ENCODE data around the gene PPOX. TPM values are rescaled to one million over a fixed set of nuclear protein-coding genes. Genes with fewer than 3 reads are reported as not detected.

Gene PPOX
- total and polyA plus RNA-seq, 2 experiments from 2014 or later: 26.5 to 39.6 TPM

GRCh38 chr1:161121834-161122233 lies 44.4 kb upstream of the PPOX start (continued):
- TF ChIP-seq, protein P1, sequence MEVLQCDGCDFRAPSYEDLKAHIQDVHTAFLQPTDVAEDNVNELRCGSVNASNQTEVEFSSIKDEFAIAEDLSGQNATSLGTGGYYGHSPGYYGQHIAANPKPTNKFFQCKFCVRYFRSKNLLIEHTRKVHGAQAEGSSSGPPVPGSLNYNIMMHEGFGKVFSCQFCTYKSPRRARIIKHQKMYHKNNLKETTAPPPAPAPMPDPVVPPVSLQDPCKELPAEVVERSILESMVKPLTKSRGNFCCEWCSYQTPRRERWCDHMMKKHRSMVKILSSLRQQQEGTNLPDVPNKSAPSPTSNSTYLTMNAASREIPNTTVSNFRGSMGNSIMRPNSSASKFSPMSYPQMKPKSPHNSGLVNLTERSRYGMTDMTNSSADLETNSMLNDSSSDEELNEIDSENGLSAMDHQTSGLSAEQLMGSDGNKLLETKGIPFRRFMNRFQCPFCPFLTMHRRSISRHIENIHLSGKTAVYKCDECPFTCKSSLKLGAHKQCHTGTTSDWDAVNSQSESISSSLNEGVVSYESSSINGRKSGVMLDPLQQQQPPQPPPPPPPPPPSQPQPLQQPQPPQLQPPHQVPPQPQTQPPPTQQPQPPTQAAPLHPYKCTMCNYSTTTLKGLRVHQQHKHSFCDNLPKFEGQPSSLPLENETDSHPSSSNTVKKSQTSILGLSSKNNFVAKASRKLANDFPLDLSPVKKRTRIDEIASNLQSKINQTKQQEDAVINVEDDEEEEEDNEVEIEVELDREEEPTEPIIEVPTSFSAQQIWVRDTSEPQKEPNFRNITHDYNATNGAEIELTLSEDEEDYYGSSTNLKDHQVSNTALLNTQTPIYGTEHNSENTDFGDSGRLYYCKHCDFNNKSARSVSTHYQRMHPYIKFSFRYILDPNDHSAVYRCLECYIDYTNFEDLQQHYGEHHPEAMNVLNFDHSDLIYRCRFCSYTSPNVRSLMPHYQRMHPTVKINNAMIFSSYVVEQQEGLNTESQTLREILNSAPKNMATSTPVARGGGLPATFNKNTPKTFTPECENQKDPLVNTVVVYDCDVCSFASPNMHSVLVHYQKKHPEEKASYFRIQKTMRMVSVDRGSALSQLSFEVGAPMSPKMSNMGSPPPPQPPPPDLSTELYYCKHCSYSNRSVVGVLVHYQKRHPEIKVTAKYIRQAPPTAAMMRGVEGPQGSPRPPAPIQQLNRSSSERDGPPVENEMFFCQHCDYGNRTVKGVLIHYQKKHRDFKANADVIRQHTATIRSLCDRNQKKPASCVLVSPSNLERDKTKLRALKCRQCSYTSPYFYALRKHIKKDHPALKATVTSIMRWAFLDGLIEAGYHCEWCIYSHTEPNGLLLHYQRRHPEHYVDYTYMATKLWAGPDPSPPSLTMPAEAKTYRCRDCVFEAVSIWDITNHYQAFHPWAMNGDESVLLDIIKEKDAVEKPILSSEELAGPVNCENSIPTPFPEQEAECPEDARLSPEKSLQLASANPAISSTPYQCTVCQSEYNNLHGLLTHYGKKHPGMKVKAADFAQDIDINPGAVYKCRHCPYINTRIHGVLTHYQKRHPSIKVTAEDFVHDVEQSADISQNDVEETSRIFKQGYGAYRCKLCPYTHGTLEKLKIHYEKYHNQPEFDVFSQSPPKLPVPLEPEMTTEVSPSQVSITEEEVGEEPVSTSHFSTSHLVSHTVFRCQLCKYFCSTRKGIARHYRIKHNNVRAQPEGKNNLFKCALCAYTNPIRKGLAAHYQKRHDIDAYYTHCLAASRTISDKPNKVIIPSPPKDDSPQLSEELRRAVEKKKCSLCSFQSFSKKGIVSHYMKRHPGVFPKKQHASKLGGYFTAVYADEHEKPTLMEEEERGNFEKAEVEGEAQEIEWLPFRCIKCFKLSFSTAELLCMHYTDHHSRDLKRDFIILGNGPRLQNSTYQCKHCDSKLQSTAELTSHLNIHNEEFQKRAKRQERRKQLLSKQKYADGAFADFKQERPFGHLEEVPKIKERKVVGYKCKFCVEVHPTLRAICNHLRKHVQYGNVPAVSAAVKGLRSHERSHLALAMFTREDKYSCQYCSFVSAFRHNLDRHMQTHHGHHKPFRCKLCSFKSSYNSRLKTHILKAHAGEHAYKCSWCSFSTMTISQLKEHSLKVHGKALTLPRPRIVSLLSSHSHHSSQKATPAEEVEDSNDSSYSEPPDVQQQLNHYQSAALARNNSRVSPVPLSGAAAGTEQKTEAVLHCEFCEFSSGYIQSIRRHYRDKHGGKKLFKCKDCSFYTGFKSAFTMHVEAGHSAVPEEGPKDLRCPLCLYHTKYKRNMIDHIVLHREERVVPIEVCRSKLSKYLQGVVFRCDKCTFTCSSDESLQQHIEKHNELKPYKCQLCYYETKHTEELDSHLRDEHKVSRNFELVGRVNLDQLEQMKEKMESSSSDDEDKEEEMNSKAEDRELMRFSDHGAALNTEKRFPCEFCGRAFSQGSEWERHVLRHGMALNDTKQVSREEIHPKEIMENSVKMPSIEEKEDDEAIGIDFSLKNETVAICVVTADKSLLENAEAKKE (CRISPR knock-in tag; IDR thresholded peaks at IDR 0.05): no peak
- TF ChIP-seq CREB1 (CRISPR knock-in tag; IDR thresholded peaks at IDR 0.05; ENCODE audit: low read depth): no peak
- no peak for TF ChIP-seq JUNB (IDR thresholded peaks at IDR 0.05; ENCODE audit: unreplicated experiment)
- no peak for TF ChIP-seq ZNF114 (CRISPR knock-in tag; IDR thresholded peaks at IDR 0.05)
- TF ChIP-seq EZH2phosphoT487 (IDR thresholded peaks at IDR 0.05; ENCODE audit: unreplicated experiment): no peak
- TF ChIP-seq NANOG (IDR thresholded peaks at IDR 0.05; ENCODE audit: borderline replicate concordance): no peak
- TF ChIP-seq ETS1 (IDR thresholded peaks at IDR 0.05): no peak
- no peak for TF ChIP-seq STAT1 (IDR thresholded peaks at IDR 0.05; ENCODE audit: unreplicated experiment)
- no peak for TF ChIP-seq CTCF (conservative IDR thresholded peaks at IDR 0.05; ENCODE audit: low read depth in 2 of 2)
- no peak for TF ChIP-seq POLR2AphosphoS5 (IDR thresholded peaks at IDR 0.05; ENCODE audit: low read depth)
